Prostate gland (tissue), 2 donors: Measurements from ENCODE around the gene PRICKLE3.

Experiments used
- POLR2A ChIP-seq: fragments of 450-650 bp; IDR thresholded peaks from one replicate; pipeline ENCODE4 v1.6.1; 2016; ENCODE audit warnings: antibody characterized with exemption, mild to moderate bottlenecking
- TF ChIP-seq, protein P1 (sequence below), 4 experiments: fragments of 200-600 bp in 2 of 4; fragments of 450-650 bp in 2 of 4; sonication (generic) in 2 of 4; IDR thresholded peaks; 1 replicate in 3 of 4; 2 replicates in 1 of 4; pipeline ENCODE4 v1.5.1; 2016 to 2019; ENCODE audit warnings: antibody characterized with exemption in 4 of 4, mild to moderate bottlenecking in 2 of 4, moderate library complexity in 2 of 4

DNA sequence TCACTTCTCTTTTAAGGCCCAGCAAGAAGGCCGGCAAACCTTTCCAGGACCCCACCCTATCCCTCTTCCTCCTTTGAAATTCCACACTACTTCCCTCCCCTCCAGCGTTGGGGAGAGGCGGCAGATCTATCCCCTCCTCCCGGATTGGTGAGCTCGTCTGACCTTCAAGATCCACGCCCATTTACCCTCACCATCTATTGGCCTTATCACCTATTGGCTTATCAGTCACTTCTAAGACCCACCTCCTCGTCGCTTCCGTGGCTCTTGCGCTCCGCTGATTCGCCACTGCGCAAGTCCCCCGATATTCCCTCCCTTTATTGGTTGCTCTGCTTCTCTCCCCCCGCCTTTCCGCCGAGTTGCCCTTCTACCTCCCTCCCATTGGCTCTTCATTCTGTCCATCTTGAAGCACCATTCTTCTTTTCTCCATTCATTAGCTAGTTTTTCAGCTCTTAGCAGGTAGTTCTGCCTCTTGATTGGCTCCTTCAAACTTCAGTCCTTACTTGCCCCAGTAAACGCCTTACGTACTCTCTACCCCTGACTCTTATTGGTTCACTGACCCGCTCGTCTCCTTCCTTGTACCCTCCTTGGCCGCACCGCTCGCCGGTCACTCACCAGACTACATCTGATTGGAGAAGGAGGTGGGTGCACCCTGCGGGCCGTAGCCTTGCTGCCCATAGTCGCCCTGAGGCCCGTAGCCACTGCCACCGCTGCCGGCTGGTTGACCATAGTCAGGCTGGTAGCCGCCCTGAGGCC, 4.8 kb upstream of the PRICKLE3 start:
- peak; percentile 80 for TF ChIP-seq POLR2A
- TF ChIP-seq, protein P1, sequence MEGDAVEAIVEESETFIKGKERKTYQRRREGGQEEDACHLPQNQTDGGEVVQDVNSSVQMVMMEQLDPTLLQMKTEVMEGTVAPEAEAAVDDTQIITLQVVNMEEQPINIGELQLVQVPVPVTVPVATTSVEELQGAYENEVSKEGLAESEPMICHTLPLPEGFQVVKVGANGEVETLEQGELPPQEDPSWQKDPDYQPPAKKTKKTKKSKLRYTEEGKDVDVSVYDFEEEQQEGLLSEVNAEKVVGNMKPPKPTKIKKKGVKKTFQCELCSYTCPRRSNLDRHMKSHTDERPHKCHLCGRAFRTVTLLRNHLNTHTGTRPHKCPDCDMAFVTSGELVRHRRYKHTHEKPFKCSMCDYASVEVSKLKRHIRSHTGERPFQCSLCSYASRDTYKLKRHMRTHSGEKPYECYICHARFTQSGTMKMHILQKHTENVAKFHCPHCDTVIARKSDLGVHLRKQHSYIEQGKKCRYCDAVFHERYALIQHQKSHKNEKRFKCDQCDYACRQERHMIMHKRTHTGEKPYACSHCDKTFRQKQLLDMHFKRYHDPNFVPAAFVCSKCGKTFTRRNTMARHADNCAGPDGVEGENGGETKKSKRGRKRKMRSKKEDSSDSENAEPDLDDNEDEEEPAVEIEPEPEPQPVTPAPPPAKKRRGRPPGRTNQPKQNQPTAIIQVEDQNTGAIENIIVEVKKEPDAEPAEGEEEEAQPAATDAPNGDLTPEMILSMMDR (IDR thresholded peaks at IDR 0.05), result peak in 1 of 4 experiments; percentile 25
